HFF-Myc (cell line): Measurements from ENCODE around the gene ENOX1.

Source experiments
- DNase-seq: peaks from one replicate; pipeline ENCODE4 v3.0.0-alpha.2; 2011; ENCODE audit warnings: low read depth; ENCODE audit errors: extremely low read depth
- H3K4me3 ChIP-seq: replicated peaks from 2 replicates; pipeline ENCODE4 v1.5.1; 2011; ENCODE audit warnings: low read depth, mild to moderate bottlenecking, control low read depth, low read length
- TF ChIP-seq, protein P1 (sequence below): IDR thresholded peaks from 2 replicates; pipeline ENCODE4 v1.5.1; 2012; ENCODE audit warnings: mild to moderate bottlenecking, low read depth, low read length, control low read depth; ENCODE audit errors: missing control alignments

ENOX1 gene

GRCh38 chr13:43780666-43781065, 6.1 kb downstream of the ENOX1 start:
- no peak for DNase-seq
- H3K4me3 ChIP-seq: no peak overlapping the region
- TF ChIP-seq, protein P1, sequence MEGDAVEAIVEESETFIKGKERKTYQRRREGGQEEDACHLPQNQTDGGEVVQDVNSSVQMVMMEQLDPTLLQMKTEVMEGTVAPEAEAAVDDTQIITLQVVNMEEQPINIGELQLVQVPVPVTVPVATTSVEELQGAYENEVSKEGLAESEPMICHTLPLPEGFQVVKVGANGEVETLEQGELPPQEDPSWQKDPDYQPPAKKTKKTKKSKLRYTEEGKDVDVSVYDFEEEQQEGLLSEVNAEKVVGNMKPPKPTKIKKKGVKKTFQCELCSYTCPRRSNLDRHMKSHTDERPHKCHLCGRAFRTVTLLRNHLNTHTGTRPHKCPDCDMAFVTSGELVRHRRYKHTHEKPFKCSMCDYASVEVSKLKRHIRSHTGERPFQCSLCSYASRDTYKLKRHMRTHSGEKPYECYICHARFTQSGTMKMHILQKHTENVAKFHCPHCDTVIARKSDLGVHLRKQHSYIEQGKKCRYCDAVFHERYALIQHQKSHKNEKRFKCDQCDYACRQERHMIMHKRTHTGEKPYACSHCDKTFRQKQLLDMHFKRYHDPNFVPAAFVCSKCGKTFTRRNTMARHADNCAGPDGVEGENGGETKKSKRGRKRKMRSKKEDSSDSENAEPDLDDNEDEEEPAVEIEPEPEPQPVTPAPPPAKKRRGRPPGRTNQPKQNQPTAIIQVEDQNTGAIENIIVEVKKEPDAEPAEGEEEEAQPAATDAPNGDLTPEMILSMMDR: no peak

DNA sequence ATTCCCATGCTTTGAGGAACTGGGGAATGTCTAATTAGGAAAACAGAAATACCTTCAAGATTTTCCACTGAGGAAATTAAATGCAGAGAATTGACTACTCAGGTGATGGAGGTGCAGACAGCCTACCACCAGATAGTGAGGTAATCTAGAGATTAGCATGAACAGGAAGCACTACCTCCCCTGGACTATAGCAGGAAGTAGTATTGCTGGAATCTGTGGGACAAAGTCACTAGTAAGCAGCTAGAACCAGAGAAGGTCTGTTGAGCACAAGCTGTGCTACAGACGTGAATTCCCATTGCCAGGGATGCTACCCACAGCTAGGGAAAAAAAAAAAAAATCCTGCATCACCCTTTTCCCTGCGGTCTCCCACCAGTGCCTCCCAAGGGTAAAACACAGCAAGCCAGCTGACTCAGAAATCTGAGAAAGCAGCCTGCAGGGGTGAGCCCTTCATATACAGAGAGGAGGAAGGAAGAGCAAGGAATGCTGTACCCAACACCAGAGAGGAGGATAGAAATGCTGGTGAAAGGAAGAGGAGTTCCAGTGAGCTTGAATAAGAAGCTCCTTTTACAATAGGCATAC, 10.2 kb downstream of the ENOX1 start:
- no peak for DNase-seq
- TF ChIP-seq, protein P1: no peak
- no peak overlapping the region for H3K4me3 ChIP-seq

GRCh38 chr13:43776006-43776405, 10.8 kb downstream of the ENOX1 start:
- no peak for DNase-seq
- TF ChIP-seq, protein P1: no peak

DNA sequence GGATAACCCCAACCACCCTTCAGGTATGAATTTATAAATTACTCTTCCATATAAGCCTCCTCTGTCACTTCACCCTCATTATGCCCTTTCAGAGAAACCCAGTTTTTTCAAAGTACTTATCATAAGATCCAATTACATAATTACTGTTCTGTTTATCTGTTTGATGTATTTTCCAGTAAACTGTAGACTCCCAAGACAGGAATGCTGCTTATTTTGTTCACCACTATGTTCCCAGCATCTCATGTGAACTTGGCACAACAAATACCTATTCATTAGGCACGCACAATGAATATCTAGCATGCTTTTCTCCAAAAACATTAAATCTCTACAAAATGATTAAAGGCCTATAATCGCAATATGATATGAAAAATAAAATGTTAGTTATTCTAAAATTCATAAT, 13.2 kb downstream of the ENOX1 start:
- TF ChIP-seq, protein P1: no peak
- DNase-seq: no peak
- no peak overlapping the region for H3K4me3 ChIP-seq

More at GRCh38 chr13:43776006-43776405, 10.8 kb downstream of the ENOX1 start:
- H3K4me3 ChIP-seq: no peak overlapping the region

- H3K4me3 ChIP-seq: no peak overlapping the region
- no peak for DNase-seq
- TF ChIP-seq, protein P1: no peak
These were observed 15.9 kb downstream of the ENOX1 start for GRCh38 chr13:43770871-43771270.

- no peak overlapping the region for H3K4me3 ChIP-seq
- DNase-seq: no peak
- TF ChIP-seq, protein P1: no peak
These were observed 17.2 kb downstream of the ENOX1 start for GRCh38 chr13:43769529-43769928.
